ENCODE data around the gene TMEM170B.

DNA sequence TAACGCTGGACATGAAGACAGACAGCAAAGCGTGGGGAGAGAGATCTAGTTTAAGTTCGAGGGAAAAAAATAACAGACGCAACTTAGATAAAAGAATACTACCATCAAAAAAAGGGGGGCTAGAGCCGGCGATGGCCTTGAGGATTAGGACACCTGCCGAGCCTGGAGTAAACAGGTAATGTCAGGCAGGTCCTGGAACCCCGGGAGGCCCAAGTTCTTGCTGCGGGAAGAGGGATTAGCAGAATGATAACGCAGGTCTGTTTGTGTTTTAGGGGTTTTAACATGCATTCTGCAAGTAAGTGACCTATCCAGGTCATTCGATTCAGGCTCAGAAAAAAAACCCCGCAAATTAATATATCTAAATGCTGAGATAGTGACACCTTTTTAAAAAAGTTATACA lies 754 bp upstream of the TMEM170B start:
- TF ChIP-seq, protein P1, sequence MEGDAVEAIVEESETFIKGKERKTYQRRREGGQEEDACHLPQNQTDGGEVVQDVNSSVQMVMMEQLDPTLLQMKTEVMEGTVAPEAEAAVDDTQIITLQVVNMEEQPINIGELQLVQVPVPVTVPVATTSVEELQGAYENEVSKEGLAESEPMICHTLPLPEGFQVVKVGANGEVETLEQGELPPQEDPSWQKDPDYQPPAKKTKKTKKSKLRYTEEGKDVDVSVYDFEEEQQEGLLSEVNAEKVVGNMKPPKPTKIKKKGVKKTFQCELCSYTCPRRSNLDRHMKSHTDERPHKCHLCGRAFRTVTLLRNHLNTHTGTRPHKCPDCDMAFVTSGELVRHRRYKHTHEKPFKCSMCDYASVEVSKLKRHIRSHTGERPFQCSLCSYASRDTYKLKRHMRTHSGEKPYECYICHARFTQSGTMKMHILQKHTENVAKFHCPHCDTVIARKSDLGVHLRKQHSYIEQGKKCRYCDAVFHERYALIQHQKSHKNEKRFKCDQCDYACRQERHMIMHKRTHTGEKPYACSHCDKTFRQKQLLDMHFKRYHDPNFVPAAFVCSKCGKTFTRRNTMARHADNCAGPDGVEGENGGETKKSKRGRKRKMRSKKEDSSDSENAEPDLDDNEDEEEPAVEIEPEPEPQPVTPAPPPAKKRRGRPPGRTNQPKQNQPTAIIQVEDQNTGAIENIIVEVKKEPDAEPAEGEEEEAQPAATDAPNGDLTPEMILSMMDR (IDR thresholded peaks at IDR 0.05), result no peak
- no peak for TF ChIP-seq POLR2A (IDR thresholded peaks at IDR 0.05)
